Measurements from ENCODE around the gene ZBTB7C. TPM values are rescaled to one million over a fixed set of nuclear protein-coding genes. Genes with fewer than 3 reads are reported as not detected.

Gene ZBTB7C
- total and polyA plus RNA-seq, 2 of the 4 experiments (the other 2 are of a cell fraction) = not detected

DNA sequence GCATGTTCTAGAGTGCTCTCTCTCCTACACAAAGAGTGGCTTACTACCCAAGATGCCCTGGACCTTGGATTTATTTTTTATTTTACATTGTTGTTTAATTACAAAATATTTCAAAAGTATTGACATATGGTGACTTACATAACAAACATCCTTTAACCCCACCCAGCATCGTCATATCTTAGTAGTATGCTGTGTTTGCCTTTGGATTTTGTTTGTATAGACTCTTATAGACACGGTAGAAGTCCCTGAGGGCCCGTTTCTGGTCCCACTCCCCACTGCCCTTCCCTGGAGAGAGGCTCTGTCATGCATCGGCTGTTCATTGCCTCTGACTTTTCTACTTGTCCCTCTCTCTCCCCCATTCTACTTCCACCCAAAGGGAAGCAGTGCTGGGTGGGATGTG lies 112.0 kb downstream of the ZBTB7C start:
- Histone ChIP-seq H4K5ac (ENCODE audit: low read depth, low read length) (no peak overlapping the region), H3K9me1 (ENCODE audit: insufficient read depth, low read length) (no peaks in the 10 kb centered on the region), H3K9me3 (ENCODE audit: control insufficient read depth, insufficient read depth, low read length) (no peaks in the 10 kb centered on the region), H4K91ac (ENCODE audit: insufficient read depth, low read depth, low read length) (no peak overlapping the region), H3K4me3 (ENCODE audit: insufficient read depth, low read depth, low read length) (no peak overlapping the region), H2BK120ac (ENCODE audit: low read depth, low read length) (no peak overlapping the region), H2AFZ (replicated peaks; ENCODE audit: low read length, poor library complexity) (no peak overlapping the region), H3K18ac (ENCODE audit: low read depth, low read length) (no peak overlapping the region), H3K27me3 (ENCODE audit: control insufficient read depth, insufficient read depth, low read length) (peaks cover 4% of the 10 kb centered on the region; the same call in 1 of the 2 replicates), H3K56ac (ENCODE audit: extremely low read depth, insufficient read depth, low read length) (no peak overlapping the region), H3K23ac (ENCODE audit: low read depth, low read length) (no peak overlapping the region), H2AK9ac (replicated peaks; ENCODE audit: low read depth, low read length, poor library complexity) (no peak overlapping the region), H3K4ac (ENCODE audit: low read depth, low read length) (no peak overlapping the region), H3K9ac (ENCODE audit: low read depth, low read length) (no peak overlapping the region), H4K20me1 (ENCODE audit: insufficient read depth, low read length) (no peaks in the 10 kb centered on the region), H4K8ac (ENCODE audit: low read depth in 2 of 2, low read length in 2 of 2) (no peak overlapping the region), H3K4me2 (ENCODE audit: low read depth, low read length) (no peak overlapping the region), H2BK15ac (ENCODE audit: low read depth, low read length) (no peak overlapping the region), H3K79me1 (ENCODE audit: low read depth in 1 of 2, low read length in 2 of 2) (no peaks in the 10 kb centered on the region), H2BK5ac (ENCODE audit: low read depth, low read length, poor library complexity, severe bottlenecking) (no peak overlapping the region), H2AK5ac (ENCODE audit: low read depth, low read length) (no peak overlapping the region), H2BK20ac (ENCODE audit: low read depth, low read length) (no peak overlapping the region), H3K4me1 (ENCODE audit: control insufficient read depth, insufficient read depth, low read length) (no peaks in the 10 kb centered on the region), H3K14ac (replicated peaks; ENCODE audit: low read depth, low read length) (no peak overlapping the region), H3K36me3 (ENCODE audit: control insufficient read depth, insufficient read depth, low read length) (no peaks in the 10 kb centered on the region), H3K27ac (ENCODE audit: insufficient read depth, low read length) (no peak overlapping the region)
- in situ Hi-C loops (cut with MboI; ENCODE audit: low sequenced_read_pairs) (no loop called here), dilution Hi-C loops (cut with HindIII; ENCODE audit: low sequenced_read_pairs, unreplicated experiment) (no loop called here), intact Hi-C loops (cut with micrococcal nuclease) (no loop called here)
- BruUV-seq (replicated peaks) = no TSS peak
- POLR2A ChIA-PET (ENCODE audit: unreplicated experiment) = no interaction called here
- CTCF ChIA-PET = no interaction called here
- WGBS, 2 experiments (ENCODE audit: extremely low coverage in 2 of 2, insufficient read length in 1 of 2) = no CpG with 5 or more reads among the region's 4 CpGs
- DNase-seq (no peak), ATAC-seq (ENCODE audit: low read depth) (no peak)
- TF ChIP-seq CHD1 (IDR thresholded peaks at IDR 0.05; ENCODE audit: low read depth, low read length) (no peak), MAZ (IDR thresholded peaks at IDR 0.05; ENCODE audit: borderline replicate concordance, low read depth, low read length) (no peak), RCOR1 (IDR thresholded peaks at IDR 0.05; ENCODE audit: insufficient replicate concordance, low read length) (no peak), ELK1 (IDR thresholded peaks at IDR 0.05; ENCODE audit: borderline replicate concordance, low read depth, low read length) (no peak), BHLHE40 (IDR thresholded peaks at IDR 0.05; ENCODE audit: low read depth, low read length) (no peak), MAFK (IDR thresholded peaks at IDR 0.05; ENCODE audit: low read depth, low read length) (no peak), NFE2L2 (IDR thresholded peaks at IDR 0.05; ENCODE audit: low read depth, low read length) (no peak), MXI1 (IDR thresholded peaks at IDR 0.05; ENCODE audit: borderline replicate concordance, low read depth, low read length) (no peak), RAD21 (IDR thresholded peaks at IDR 0.05; ENCODE audit: low read length) (no peak), CEBPB (IDR thresholded peaks at IDR 0.05; ENCODE audit: low read depth, low read length) (no peak)
- TF ChIP-seq, protein P1, sequence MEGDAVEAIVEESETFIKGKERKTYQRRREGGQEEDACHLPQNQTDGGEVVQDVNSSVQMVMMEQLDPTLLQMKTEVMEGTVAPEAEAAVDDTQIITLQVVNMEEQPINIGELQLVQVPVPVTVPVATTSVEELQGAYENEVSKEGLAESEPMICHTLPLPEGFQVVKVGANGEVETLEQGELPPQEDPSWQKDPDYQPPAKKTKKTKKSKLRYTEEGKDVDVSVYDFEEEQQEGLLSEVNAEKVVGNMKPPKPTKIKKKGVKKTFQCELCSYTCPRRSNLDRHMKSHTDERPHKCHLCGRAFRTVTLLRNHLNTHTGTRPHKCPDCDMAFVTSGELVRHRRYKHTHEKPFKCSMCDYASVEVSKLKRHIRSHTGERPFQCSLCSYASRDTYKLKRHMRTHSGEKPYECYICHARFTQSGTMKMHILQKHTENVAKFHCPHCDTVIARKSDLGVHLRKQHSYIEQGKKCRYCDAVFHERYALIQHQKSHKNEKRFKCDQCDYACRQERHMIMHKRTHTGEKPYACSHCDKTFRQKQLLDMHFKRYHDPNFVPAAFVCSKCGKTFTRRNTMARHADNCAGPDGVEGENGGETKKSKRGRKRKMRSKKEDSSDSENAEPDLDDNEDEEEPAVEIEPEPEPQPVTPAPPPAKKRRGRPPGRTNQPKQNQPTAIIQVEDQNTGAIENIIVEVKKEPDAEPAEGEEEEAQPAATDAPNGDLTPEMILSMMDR (conservative IDR thresholded peaks at IDR 0.05; ENCODE audit: low read depth, low read length) = no peak
- TF ChIP-seq, protein P2, sequence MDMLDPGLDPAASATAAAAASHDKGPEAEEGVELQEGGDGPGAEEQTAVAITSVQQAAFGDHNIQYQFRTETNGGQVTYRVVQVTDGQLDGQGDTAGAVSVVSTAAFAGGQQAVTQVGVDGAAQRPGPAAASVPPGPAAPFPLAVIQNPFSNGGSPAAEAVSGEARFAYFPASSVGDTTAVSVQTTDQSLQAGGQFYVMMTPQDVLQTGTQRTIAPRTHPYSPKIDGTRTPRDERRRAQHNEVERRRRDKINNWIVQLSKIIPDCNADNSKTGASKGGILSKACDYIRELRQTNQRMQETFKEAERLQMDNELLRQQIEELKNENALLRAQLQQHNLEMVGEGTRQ (IDR thresholded peaks at IDR 0.05; ENCODE audit: low read depth, low read length) = no peak
